CD4-positive, alpha-beta T cell treated with Interleukin-6 at 100 ng/mL for 8 hours (primary cell): ENCODE measurements around the gene COL4A3.
A peak's percentile ranks its signal among the peaks of the same experiment; 100 is the strongest.

Source experiments
- DNase-seq: peaks from one replicate; pipeline ENCODE4 v3.0.0-alpha.2; 2020; ENCODE audit warnings: mixed read lengths, low spot score

Gene COL4A3

DNA sequence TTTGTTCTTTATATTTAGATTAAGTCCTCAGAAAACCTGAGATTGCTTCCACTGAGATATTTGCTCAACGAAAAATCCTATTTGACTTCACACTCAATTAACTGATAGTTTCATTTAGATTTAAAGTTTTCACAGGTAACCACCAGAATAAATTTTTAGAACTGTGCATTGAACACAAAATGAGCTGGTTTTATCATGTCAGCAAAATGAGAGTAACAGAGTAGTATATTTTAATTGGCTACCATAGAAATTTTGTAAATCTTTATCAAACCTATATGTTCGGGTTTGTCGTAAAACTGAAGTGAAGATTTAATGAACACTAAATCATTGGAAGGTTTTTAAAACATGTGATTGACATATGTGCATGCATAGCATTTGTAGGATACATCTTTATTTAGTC is 127.9 kb downstream of the COL4A3 start:
- no peak for DNase-seq

DNA sequence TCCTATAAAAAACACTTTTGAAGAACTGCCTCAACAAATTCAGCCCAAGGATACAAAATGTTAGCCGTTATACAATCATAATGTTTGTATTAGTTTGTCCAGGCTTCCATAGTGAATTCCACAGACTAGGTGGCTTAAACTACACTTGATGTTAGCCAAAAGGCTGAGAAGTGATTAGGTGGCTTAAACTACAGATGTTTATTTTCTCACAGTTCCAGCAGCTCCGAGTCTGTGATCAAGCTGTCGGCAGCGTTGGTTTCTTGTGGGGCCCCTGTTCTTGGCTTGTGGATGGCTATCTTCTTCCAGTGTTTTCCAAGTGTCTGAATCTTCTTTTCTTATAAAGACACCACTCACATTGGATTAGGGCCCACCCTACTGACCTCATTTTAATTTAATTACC is 129.1 kb downstream of the COL4A3 start:
- no peak for DNase-seq

DNA sequence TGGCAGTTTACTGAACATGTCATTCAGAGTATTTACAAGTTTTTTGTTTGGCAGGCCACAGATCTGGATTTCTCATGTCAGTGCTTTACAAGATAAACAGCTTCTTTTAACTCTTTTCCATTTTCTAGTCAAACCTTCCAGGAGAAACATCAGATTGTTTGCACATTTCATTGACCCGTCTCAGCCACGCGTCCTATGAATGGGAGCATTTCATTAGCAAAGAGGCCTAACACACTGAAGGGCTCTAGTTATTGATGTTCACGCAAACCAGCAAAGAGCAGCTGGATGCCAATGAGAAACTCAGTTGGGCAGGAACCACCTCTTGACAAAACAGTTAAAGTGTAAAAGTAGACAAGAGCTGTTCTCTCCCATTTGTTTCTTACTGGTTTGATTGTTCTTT is 131.4 kb downstream of the COL4A3 start:
- no peak for DNase-seq

DNA sequence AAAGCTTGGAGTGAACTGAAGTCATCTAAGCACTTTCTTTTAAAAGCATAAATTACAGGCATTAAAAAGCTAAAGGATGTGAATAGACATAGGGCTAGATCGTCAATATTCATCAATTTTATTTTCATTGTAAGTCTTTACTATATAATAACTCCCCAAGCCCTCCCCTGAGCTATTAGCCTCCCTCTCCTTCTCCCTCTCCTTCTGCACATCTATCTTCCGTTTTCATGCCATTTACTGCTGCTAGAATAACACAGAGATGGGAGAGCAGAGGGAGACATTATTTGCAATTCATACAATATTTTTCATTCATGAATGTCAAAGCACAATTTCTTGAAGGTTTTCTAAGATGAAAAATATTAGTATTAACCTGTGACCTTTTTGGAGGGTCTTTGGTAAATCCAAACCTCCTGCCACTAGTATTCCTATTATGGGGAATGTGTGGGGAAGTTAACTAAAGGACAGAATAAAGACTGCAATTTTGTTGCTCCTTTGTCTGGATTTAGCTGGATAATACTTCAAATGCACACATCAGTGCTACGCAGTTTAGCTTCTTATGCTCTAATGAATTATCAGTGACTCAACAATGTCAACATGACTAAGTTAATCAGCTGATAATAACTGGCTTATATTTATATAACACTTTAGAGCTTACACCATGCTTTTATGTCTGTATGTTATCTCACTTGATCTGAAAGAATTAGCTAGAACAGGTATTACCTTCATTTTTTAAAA is 132.4 kb downstream of the COL4A3 start:
- DNase-seq: no peak

DNA sequence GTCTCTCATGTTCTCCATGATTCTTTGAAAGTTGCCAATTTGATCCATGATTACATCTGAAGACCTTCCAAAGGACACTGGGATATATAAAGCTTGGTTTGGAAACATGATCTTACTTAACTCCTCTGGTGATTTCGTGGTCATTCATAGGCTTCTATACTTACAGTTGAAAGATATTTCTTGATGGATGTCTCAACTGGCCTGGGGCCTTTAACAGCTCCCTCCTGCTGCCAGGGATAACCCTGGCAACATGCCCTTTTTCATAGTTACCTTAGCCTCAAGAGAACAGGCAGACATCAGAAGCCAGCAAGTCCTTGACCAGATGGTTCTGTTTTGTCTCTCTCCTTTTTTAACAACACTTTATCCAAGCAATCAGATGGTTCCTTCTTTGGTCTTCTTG is 137.1 kb downstream of the COL4A3 start:
- no peak for DNase-seq

DNA sequence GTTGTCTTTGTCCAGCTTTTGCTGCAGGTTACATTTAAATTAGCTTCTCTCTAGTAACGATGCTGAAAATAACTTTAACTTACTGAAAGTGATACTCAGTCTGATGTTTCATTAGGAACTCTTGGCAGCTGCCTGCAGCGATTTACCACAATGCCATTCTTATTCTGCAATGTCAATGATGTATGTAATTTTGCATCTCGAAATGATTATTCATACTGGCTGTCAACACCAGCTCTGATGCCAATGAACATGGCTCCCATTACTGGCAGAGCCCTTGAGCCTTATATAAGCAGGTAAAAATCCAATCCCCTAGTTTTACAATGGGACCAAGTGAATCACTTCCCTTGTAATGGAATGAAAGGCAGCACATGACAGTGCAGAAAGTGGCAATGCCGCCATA is 144.4 kb downstream of the COL4A3 start:
- no peak for DNase-seq

DNA sequence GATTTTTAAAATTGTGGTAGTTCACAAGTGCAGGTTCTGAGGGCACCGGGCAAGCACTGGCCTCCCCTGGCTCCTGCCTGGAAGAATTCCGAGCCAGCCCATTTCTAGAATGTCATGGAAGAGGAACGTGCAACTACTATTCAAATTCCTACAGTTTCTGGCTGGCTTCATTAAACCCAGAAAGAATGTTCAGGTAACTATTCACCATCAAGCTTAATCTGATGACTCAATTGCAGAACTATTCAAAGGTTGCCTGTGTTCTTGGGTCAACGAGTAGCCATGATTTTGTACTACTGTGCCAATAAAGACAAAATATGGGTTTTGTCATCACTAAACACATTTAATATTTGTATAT is 146.3 kb downstream of the COL4A3 start:
- DNase-seq: no peak

DNA sequence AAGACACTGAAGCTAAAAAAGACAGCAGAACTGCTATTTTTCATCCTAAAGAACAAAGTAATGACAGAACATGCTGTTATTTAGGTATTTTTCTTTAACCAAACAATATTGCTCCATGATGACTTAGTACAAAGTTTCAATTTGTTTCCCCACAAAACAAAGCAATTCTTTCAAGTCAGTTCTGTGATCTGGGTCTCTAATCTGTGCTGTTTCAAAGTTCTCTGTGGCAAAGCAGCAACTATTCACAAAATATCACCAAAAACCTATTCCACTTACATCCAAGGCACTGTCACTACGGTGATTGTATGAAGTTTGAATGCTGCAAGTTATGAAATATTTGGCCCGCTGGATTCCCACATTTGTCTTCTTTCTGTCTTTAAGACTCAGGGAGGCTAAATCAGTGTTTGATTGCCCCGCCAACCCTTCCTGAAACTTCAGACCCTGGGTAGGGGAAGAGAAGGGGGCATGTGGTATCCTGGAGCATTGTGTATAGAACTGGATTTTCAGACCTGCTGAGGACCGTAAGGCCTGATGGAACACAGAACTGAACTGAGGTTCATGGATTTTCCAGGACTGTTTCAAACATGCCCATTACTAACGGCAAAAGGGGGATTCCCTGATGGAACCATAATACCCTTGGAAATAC is 147.6 kb downstream of the COL4A3 start:
- no peak for DNase-seq

DNA sequence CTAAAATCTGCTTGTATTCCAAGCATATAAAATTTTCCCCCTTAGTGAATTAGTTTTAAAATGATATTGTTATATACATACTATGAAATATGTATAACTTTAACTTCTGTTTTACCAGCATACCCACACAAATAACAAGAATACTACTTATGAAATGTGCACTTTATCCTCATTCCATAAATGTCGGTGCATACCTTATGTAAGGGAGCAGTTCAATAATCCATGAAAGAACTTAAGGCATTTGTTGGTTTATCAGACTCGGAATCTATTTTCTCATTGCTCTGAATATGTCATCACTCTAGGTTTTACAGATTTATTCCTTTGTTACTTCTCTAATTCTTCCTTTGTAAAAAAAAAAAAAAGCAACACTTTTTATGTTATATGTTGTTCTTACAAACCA is 148.2 kb downstream of the COL4A3 start:
- no peak for DNase-seq

DNA sequence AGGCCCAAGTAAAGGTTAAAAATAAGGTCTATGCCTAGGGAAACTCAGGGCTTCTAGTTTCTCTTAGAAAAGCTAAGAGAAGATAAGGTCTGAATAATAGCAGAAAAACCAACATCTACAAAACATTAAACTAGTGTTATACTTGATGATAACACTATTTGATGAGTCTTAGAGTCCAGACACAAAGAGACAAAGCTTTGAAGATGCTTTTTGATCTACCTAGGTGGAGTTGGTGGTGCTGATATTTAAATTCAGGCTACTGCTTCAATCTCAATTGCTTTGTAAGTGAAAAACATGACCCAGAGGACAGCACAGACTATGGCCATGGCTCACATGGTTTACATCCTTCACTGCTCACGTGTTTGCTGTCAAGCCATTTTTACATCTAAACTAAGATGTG is 148.9 kb downstream of the COL4A3 start:
- DNase-seq: no peak

DNA sequence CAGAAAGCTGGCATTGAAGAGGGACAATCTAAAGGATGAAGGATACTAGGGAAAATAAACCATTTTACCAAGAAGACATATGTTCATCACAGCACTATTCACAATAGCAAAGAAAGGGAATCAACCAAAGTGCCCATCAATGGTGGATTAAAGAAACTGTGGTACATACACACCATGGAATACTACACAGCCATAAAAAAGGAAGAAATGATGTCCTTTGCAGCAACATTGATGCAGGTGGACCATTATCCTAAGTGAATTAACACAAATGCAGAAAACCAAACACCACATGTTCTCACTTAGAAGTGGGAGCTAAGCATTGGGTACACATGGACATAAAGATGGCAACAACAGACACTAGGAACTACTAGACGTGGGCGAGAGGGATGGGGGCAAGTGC is 153.4 kb downstream of the COL4A3 start:
- no peak for DNase-seq

DNA sequence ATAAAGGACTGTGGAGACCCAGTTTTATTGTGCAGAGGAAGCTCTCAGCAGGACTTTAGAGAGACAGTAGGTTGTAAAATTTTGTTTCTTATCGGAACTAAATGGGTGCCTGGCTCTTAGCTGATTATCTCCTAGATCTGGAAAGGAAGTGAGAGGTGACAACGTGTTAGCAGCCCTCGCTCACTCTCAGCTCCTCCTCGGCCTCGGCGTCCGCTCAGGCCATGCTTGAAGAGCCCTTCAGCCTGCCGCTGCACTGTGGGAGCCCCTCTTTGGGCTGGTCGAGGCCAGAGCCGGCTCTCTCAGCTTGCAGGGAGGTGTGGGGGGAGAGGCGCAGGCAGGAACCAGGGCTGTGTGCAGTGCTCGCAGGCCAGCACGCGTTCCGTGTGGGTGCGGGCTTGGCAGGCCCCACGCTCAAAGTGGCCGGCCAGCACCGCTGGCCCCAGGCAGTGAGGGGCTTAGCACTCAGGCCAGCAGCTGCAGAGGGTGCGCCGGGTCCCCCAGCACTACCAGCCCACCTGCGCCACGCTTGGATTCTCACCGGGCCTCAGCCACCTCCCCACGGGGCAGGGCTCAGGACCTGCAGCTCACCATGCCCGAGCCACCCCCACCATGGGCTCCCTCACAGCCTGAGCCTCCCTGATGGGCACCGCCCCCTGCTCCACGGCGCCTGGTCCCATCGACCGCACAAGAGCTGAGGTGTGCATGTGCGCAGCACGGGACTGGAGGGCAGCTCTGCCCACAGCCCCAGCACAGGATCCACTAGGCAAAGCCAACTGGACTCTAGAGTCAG is 156.1 kb downstream of the COL4A3 start:
- DNase-seq: no peak

DNA sequence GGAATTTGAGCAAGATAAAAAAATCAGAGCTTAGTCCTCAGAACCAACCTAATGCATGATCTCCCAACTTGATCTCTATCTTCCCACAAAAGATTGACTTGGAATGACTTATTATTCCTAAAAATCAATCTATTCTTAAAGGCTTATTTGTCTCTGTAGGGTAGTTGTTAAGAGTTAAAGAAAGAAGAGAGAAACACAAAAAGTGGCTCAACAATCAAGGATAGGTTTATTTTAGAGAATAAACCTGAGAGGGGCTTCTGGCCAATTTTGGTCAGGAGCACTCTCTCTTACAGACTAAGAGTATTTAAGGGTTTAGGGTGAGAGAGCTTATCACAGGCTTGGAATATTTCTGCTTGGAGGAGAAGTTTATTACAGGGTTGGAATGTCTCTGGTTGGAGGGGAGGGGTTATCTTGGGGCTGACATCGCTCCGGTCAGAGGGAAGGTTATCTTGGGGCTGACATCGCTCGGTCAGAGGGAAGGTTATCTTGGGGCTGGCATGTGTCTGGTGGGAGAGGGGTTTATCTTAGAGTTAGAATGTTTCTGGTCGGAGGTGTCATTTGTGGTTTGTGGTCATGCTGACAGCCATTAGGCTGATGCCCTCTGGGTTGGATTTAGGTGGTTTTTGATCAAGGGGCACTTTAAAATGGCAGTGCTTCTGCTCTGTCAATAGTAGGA is 158.2 kb downstream of the COL4A3 start:
- DNase-seq: no peak

DNA sequence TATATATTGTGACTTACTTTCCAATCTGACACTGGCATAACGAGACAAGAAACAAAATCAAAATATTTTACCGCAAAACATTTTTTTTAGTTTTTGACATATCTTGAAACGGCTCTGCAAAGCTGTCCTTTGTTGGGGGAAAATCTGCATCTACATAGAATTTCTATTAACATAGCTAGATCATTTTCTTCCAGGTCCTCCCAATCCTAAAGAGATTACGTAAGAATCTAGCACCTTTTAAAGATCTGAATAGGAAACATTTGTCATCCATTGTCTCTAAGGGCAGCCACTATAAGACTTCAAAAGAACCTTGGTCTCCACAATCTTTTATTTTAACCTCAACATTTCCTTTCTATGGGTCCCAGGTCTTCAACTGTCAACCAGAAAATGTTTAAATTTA is 159.4 kb downstream of the COL4A3 start:
- no peak for DNase-seq

DNA sequence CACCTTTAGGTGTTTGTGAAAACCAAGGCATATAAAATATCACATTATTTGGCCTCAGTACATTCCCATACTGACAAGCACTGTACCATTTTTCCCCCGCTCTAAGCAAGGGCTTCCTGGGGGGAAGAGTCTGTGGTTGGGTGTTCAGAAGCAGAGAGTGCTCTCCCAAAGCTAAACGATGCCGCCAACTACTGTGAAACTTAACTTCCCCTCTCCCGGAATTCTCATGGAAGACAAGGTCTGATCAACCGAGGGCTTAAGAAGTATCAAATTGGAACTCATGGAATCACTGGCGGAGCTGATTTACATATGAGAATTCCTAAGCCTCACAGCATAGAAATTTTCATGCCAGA is 160.2 kb downstream of the COL4A3 start:
- peak; percentile 1 for DNase-seq

DNA sequence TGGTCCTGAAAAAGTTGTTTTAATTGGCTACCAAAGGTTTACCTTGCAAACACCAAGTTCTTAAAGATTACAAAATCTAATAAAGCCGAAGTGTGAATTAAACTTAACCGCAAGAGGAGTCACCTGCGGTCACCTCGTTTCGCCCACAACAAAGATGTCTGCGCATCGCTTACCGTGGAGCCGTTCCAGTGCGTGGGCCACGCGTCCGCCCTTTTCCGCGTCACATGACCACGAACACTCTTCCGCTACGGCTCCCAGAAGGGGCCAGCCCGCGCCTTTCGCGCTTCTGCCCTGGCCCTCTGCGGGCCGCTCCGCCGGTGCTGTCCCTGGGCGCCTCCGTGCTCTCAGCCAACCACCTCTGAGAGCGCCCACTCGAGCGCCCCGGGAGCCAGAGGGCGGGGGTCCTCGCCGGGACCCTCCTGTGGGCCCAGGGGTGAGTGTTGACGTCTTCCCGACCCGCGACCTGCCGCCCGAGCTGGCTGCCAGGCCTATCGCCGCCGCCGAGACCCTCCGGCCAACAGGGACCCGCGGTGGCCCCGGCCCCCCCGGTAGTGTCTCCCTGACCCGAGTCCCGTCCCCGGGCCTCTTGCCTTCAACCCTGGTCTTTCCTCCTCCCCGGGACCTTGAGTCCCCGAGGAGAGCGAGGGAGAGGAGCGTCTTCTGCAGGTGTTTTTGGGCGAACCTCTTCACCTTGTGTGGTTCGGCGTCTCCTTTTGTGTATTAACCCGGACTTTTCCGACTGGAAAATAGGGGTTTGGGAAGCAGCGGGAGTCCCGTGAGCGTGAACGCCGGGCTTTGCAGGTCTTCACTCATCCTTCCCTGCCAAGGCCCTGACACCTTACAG is 160.8 kb downstream of the COL4A3 start, which contains the start of gene MFF:
Gene MFF (plus strand): TSS at position 257 of the 844 bp plus-strand sequence. CDS start 5,415 bp downstream, outside the sequence.
- DNase-seq: peak; percentile 91

DNA sequence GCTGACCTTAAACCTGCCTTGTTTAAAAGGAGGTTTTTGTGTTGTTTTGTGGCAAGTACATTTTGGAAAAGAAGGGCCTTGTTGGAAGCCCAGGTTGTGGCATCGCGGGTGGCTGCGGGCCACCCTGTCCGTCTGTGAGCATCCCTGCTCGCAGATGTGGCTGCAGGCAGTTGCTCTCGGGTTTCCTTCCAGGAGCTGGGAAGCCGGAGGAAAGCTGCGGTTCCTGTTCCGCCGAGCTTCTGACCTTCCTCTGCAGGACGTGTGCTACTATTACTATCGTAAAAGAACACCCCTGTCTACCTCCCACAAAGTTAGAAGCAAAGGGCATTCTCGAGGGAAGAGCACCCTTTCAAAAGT is 161.4 kb downstream of the COL4A3 start:
- DNase-seq: no peak

DNA sequence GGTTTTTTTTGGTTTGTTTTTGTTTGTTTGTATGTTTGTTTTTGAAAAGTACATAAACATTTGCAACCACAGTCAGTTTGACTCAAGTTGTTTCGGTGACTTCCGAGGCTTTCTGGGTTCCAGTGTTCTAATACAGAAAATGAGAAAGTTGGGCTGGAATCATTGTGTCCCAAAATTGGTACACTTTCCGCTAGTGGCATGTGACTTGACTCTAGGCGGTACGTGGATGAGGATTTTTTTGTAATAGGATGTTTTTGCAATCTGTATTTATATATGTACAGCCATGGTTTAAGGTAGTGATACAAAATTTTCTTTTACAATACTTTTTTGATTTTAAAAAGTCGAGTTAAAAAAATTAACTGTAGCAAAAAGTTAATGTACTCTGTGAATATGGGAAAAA is 162.4 kb downstream of the COL4A3 start:
- no peak for DNase-seq

DNA sequence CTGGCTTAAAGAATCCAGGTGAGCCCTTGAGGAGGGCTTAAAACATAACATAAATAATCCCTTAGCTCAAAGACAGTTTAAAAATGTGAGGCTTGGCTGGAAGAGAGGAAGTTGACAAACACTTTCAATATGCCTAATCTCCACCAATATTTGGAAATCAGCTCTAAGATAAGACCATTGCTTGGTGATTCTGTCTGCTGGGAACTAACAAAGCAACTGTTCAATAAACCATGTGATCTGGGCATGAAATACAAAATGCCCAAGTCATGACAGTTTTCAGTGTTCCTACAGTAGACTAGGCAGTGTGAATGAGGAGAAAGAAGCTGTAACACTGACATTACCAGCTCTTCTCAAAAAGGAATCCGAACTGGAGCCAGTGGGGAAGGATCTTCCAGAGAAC is 171.3 kb downstream of the COL4A3 start:
- no peak for DNase-seq

DNA sequence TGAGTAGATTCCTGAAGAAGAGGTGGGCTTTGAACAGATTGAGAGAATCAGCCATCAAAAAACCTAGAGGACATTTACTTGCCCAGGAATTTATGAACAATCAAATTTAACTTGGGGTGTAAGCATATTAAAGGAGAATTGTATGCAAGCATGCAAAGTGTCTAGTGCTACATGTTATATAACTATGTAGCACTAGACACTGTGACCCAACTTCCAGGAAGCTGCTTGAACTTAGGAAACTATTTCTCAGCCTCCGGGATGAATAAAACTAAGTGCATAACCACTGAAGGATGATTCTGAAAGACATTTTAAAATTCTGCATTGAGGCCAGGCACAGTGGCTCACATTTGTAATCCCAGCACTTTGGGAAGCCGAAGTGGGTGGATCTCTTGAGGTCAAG is 173.0 kb downstream of the COL4A3 start:
- no peak for DNase-seq

DNA sequence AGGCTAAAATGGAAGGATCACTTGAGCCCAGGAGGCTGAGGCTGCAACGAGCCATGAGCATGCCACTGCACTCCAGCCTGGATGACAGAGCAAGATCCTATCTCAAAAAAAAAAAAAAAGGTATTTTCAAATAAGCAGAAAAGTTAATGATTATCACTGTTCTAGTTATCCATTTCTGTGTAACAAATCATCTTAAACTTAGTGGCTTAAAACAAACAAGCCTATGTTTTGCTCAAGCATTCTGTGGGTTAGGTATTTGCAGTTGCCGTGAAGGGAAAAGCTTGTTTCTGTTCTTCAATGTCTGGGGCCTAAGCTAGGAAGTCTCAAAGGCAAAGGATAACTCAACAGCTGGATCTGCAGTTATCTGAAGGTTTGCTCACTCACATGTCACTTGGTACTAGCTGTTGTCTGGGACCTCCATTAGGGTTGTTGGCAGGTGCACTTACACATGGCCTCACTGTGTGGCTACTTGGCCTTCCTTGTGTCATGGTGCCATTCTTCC is 174.7 kb downstream of the COL4A3 start:
- no peak for DNase-seq

DNA sequence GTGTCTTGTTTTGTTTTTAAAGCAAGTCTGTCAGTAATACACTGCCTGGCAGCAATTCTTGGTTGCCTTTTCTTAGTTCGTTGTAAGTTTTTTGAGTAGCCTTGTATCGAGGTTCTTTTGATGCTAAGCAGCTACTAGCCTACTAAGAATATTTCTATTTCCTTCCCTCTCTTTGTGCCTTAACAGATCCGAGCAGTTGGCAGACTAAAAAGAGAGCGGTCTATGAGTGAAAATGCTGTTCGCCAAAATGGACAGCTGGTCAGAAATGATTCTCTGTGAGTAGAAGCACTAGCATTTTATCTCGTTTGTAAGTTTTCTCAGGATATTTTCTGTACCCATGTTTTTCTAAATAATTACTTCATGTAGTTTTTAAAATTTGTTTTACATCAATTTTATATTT is 175.7 kb downstream of the COL4A3 start:
- DNase-seq: no peak
